HG02798 (cell line): ENCODE results near the gene ESYT3.

ENCODE experiments used
- ATAC-seq: cut with Tn5 transposase; IDR thresholded peaks from one replicate; pipeline ENCODE4 v1.9.1; 2021; ENCODE audit warnings: mild to moderate bottlenecking; ENCODE audit not compliant: unreplicated experiment, poor library complexity

ESYT3 gene

GRCh38 chr3:138459619-138460535, 25.5 kb downstream of the ESYT3 start:
- no peak for ATAC-seq

DNA sequence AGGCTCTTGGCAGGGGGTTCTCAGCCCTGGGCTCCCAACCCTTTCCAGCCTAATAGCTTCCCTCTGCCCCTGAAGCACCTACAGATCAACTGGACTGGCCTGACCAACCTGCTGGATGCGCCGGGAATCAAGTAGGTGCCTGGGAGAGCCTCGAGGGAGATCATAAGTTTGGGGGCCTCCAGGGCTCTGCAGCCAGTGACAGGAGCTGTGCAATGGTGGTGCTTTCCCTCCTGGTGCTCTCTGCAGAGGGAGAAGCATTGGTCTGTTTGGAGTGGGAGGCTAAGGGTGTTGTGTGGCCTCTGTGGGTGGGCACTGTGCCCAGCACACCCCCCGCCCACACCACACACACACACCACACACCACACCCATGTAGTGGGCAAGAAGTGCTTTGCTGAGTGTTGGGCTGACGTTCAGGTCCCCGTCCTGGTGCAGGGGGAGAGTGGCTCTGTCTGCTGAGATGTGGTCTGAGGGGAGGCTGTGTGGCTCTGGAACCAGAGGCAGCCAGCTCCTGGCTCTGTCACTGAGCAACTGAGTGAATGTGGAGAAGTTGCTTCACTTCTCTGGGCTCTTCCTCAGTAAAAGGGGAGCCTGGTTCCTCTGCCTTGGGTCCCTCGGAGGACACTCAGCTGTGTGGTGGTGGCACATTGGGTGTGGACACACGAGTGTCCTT, 26.3 kb downstream of the ESYT3 start:
- ATAC-seq: no peak

GRCh38 chr3:138461246-138461645, 26.8 kb downstream of the ESYT3 start:
- no peak for ATAC-seq

DNA sequence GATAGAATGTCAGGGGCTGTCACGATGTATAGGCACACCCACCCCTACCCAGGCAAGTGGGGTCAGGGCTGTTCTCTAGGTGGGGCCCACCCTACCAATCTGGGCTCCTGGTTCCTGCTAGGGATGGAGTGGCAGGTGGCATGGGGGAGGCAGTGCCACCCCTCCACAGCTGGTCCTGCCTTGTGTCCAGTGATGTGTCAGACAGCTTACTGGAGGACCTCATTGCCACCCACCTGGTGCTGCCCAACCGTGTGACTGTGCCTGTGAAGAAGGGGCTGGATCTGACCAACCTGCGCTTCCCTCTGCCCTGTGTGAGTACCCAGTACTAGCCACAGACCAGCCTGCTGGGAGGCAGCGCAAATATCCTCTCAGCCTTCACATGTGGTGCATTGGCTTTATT, 27.5 kb downstream of the ESYT3 start:
- ATAC-seq: no peak

GRCh38 chr3:138463724-138464490, 29.5 kb downstream of the ESYT3 start:
- no peak for ATAC-seq

DNA sequence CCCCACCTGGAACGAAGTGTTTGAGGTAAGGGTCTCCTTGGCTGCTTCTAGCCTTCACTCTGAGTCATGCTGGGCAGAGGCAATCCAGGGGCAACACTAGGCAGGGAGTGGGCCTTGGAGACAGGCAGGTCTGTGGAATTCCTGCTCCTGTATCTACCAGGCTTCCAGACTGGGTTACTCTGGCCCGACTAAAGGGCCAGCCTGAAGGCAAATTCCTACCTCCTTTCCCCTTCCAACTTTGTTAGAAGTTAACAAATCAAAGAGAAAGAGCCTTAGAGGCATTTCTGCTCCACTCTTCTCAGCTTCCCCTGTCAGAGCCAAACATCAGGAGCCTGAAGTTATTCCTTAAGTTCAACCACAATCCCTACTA, 30.1 kb downstream of the ESYT3 start:
- ATAC-seq: no peak

DNA sequence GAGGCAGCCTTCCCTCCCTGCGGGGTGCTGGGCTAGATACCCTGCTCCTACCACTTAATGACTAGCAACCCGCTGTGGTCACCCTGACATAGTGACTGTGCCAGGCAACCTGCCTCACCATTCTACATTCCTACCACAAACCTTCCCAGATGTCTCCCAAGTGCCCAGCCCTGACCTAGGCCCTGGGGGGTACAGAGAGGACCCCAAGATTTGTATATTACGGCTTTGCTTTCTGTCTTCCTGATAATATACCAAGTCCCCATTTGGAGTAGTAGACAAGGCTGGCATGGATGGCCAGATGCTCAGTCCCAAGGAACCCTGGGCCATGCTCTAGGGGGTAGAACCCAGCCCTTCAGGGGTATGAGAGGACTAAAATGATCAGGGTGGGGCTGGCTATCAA, 31.0 kb downstream of the ESYT3 start:
- ATAC-seq: no peak

- ATAC-seq: no peak
These were observed 31.5 kb downstream of the ESYT3 start for GRCh38 chr3:138465925-138466324.

DNA sequence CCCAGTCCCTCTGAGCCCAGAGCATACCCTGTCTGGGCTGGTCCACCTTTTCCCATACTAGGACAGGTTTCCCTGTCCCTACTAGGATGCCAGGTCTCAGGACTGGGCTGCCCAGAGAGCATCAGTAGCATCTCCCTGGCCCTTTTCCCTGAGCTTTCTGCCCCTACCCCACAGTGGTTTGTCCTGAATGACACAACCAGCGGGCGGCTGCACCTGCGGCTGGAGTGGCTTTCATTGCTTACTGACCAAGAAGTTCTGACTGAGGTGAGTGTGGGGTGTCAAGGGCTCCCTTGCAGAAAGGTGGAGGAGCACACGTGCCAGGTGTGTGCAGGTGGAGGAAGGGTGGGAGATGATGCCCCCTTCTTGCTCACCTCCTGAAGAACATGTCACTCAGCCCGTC, 33.5 kb downstream of the ESYT3 start:
- no peak for ATAC-seq

GRCh38 chr3:138468451-138468850, 34.0 kb downstream of the ESYT3 start:
- ATAC-seq: no peak

DNA sequence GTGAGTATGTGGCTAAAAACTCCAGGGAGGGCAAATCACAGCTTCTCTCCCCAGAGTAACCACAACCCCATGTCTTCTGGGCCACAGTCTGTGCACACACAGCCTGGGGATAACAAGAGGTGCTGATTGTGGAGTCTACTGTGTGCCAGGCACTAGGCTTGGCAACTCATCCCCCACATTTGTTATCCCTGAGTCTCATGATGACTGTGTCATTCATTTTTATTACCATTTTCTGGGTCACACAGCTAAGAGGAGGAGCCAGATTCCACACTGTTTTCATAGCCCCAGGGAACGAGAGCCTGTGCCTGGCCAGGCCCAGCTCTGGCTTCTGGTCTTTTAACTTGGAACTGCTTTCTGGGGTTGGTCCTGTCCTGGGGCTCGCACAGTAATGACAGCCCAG, 34.5 kb downstream of the ESYT3 start:
- ATAC-seq: no peak

GRCh38 chr3:138469874-138470273, 35.5 kb downstream of the ESYT3 start:
- no peak for ATAC-seq

GRCh38 chr3:138470687-138471086, 36.3 kb downstream of the ESYT3 start:
- ATAC-seq: no peak

DNA sequence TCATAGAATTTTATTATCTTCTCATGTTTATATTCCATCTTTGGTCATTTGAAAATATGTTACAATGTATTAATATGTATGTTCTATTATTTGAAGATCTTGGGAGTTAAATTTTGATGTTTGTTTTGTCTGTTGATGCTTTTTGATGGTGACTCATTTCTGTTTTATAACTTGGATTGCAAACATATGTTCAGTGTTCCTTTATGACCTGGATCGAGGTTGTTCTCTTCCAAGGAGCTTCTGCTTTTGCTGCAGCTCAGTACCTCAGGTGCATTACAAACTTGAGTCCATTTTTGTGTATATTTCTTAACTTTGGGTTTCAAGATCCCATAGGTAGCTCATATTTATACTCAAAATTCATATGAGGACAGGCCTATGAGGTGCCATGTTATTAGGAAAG, 37.1 kb downstream of the ESYT3 start:
- no peak for ATAC-seq

GRCh38 chr3:138472141-138472825, 37.9 kb downstream of the ESYT3 start:
- ATAC-seq: no peak

GRCh38 chr3:138473391-138473790, 39.0 kb downstream of the ESYT3 start:
- ATAC-seq: no peak

GRCh38 chr3:138474163-138474562, 39.7 kb downstream of the ESYT3 start:
- ATAC-seq: no peak

GRCh38 chr3:138476526-138476925, 42.1 kb downstream of the ESYT3 start:
- ATAC-seq: no peak

DNA sequence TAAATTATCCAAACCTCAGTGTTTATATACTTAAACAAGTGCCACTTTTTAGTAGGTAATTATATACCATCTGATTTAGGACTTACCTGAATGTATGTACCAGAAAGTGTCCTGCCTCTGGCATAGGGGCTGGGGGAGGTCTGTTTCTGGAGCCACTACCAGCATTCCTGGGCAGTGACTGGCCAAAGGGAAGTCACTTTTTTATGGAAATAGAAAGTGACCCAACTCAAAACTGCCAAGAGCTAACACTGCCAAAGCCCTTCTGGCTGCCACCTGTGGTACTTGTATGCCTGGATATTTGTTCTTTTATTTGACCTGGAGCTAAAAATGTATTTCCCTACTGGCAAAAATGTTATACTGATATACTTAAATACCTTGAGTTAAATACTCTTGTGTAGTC, 42.7 kb downstream of the ESYT3 start:
- ATAC-seq: no peak

DNA sequence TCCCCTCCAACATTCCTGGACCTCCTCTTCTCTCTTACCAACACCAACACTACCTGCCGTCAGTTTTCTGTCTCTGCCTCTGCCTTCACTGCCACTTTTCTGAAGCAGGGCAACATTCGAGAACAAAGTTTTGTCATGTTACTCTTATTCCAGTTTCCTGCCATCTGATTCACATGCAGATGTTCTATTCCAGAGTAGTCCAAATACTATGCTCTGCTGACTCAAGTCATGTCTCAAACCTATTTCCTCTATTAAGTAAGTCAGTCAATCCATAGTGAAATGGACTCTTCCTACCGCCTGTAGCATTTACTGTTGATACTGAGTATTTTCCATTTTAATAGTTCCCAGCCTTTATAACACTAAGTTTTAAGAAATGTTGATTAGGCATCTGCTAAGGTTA, 43.4 kb downstream of the ESYT3 start:
- ATAC-seq: no peak
